ENCODE results near the gene USE1.
A peak's percentile ranks its signal among the peaks of the same experiment; 100 is the strongest.

- peak; percentile 6 to 43 for TF ChIP-seq POLR2A (IDR thresholded peaks at IDR 0.05)
- no peak for TF ChIP-seq CTCF (IDR thresholded peaks at IDR 0.05)
- TF ChIP-seq POLR2AphosphoS5 (IDR thresholded peaks at IDR 0.05) = peak; percentile 56 to 77 (median 74)
- TF ChIP-seq EP300 (IDR thresholded peaks at IDR 0.05) = no peak
Measured at GRCh38 chr19:17215127-17215971, at the start of gene USE1.

Data from sigmoid colon (tissue), 4 donors.